Activated effector memory CD4-positive, alpha-beta T cell treated with anti-CD3 and anti-CD28 coated beads, Interleukin-2, amount 50 U/mL, for 16 hours (primary cell): ENCODE data around the gene STK32A.

Experiments used
- DNase-seq: peaks from one replicate; pipeline ENCODE4 v3.0.0-alpha.2; 2020

The STK32A gene

DNA sequence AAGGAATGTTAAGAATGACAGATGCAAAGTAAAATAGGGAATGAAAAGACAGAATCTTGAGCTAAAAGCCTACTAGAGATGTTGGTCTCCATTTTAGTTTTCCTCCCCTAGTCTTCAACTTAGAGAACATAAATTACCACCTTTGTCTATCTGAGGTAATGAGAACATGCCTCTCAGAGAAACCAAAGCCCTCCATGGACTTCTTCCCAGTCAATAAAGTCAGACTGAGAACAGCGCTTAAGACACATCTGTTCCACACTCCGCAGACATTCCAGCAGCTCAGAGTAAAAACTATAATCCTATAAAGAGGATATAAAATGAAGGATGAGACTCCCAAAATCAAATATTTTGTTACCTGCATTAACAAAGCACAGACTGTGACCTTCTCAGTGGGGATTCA, 195.8 kb downstream of the STK32A start:
- DNase-seq, result no peak

DNA sequence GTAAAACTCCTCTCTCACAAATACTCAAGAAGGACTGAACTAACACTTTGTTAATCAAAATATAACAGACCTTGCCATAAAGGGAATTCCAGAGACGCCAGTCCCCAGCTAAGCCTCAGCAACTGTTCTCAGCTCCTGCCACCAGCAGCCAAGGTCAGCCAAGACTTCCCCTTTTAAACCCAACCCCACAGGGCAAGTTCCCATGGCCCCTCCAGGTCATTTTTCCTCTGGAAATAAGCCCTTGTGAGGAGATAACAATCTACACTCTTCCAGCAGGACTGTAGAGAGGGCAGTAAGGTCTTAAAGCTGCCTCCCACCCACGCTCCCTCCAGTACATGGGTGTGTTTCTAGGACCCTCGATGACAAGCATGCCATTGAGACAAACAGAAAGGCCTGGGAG, 196.8 kb downstream of the STK32A start:
- no peak for DNase-seq

GRCh38 chr5:147432323-147432722, 197.5 kb downstream of the STK32A start:
- no peak for DNase-seq

DNA sequence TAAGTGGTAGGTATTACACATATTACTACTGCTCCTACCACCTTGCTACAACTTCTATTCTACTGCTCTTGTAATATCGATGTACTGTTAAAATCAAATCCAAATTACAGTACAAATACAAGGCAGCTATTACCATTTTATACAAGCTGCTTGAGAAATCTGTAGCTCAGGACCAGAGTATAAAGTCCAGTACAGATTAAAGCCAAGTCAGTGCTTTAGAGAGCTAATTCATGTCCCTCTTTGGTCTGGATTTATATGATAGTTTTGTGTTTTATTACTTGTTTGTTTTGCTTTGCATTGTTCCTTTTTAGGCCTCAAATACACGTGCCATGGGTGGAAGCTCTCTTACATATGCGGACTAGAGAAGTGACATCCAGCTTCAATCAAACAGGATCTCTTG, 199.2 kb downstream of the STK32A start:
- DNase-seq, result no peak

DNA sequence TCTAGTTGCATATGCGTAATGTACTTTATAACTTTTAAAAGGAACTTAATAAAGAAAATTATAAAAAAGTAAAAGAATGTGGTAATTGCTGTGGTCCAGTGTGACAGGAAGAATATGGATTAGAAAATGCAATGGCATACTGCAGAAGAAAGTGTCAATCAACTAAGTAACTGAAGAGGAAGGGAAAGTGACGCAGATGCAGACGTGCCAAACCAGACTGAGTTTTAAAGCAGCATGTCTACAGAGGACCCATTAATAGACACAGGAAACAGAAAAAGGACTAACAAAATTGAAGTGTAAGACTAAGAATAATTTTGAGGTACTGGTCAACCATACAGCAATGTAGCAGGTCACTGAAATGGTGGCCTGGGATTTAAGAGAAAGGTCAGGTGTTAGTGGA, 201.8 kb downstream of the STK32A start:
- DNase-seq, result no peak

- no peak for DNase-seq
Observed at GRCh38 chr5:147437161-147437596, 202.4 kb downstream of the STK32A start.
